ENCODE measurements around the gene SLCO3A1. TPM values are rescaled to one million over a fixed set of nuclear protein-coding genes. Genes with fewer than 3 reads are reported as not detected.
A peak's percentile ranks its signal among the peaks of the same experiment; 100 is the strongest.

SLCO3A1 gene
- total and polyA plus RNA-seq, 8 donors: 2.4 to 38.8 (median 7.7) TPM

DNA sequence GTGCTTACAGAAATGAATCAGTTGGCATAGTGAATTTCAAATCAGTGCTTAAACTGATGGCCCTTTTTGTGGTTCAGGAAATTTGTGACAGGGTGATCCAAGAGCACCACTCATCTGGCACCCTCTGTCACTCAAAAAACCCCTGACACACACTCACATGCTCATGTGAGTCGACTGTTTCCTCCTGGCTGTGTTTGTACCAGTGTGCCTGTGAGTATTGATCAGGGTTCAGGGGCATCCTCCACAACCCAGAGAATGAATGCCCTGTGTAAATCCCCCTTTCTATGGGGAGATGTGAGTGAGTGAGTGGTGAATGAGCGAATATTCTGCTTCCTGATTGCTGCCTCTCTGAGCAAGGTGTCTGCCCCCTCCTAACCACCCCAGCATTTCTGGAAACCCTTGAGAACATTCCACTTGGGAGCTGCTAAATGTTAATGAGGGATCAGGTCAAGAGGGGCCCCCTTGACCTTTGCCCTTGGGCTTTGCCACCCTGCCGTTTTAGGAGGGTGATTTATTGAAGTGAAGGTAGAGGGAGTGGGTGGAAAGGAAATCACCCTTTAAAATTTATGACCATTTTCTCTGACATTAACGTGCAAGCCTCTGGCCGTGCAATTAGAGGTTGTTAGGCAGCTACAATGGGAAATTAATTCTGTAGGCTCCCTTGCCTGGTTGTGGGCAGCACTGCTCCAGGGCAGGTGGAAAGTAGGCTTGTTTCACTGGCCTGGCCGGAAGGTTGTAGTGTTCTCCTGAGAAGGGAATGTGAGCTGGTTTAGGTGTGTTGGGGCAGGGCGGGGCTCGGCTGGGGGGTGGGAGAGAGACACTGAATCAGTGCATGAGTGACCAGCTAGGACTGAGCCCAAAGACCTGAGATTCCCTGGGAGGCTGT is 87.2 kb downstream of the SLCO3A1 start:
- TF ChIP-seq EP300 (IDR thresholded peaks at IDR 0.05): no peak
- no peak for TF ChIP-seq POLR2AphosphoS5 (IDR thresholded peaks at IDR 0.05)
- TF ChIP-seq, protein P1, sequence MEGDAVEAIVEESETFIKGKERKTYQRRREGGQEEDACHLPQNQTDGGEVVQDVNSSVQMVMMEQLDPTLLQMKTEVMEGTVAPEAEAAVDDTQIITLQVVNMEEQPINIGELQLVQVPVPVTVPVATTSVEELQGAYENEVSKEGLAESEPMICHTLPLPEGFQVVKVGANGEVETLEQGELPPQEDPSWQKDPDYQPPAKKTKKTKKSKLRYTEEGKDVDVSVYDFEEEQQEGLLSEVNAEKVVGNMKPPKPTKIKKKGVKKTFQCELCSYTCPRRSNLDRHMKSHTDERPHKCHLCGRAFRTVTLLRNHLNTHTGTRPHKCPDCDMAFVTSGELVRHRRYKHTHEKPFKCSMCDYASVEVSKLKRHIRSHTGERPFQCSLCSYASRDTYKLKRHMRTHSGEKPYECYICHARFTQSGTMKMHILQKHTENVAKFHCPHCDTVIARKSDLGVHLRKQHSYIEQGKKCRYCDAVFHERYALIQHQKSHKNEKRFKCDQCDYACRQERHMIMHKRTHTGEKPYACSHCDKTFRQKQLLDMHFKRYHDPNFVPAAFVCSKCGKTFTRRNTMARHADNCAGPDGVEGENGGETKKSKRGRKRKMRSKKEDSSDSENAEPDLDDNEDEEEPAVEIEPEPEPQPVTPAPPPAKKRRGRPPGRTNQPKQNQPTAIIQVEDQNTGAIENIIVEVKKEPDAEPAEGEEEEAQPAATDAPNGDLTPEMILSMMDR (IDR thresholded peaks at IDR 0.05): no peak
- TF ChIP-seq POLR2A (IDR thresholded peaks at IDR 0.05): no peak
- H3K9me3 ChIP-seq: no peaks in the 10 kb centered on the region
- intact Hi-C loops (cut with DNase I; ENCODE audit: low total_unique reads): loop anchor here (10.0 kb wide), 1 partner anchor 86 kb away; the partner anchor contains the start of gene SLCO3A1
- peaks cover 14 to 78% (median 42%) of the 10 kb centered on the region in 4 donors for H3K4me1 ChIP-seq
- 58 to 75% (median 66%) methylated on average over 7 to 8 of the region's 8 CpGs for WGBS, 5 donors
- H3K36me3 ChIP-seq: no peaks in the 10 kb centered on the region
- peak overlapping the region in 1 of 5 donors; percentile 23 for H3K27ac ChIP-seq
- no peak for DNase-seq
- H3K27me3 ChIP-seq: no peaks in the 10 kb centered on the region
- H3K4me3 ChIP-seq: no peak overlapping the region

DNA sequence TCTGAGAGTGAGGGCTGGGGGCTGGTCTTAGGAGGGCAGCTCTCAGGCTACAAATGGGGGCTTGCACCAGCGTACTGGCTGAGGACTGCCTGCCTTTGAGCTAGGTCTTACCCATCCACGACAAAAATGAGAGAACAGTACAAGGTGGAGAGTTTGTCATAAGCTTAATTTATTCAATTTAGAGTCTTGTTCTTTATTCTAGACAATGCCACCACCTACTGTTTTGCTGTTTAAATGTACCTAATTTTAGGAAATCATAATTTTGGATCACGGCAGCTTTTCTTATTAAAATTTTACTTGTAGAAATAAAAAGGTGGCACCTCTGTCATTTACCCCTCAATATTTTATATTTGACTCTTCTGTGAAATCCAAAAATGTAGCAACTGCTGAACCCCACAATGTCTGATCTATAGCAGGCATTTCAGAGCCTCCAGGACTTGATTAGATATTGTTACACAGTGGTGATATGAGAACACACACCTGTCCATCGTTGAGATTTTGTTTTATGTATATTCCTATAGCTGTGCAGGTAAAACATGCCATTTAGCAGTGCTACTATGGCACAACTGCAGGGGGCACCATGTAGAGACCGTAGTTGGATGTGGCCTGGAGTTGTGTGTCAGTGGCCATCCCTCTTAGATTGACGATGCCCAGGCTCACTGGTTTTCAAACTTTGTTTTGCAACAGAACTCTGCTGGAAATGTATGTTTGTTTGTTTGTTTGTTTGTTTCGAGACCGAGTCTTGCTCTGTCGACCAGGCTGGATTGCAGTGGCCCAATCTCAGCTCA is 88.6 kb downstream of the SLCO3A1 start:
- intact Hi-C loops (cut with DNase I; ENCODE audit: low total_unique reads): loop anchor here (10.0 kb wide), 1 partner anchor 87 kb away; the partner anchor contains the start of gene SLCO3A1
- Histone ChIP-seq H3K27ac (peak overlapping the region; percentile 35 to 77 (median 72)), H3K36me3 (no peaks in the 10 kb centered on the region), H3K27me3 (no peaks in the 10 kb centered on the region), H3K4me1 (peaks cover 14 to 80% (median 43%) of the 10 kb centered on the region in 4 donors), H3K4me3 (peak overlapping the region in 1 of 4 donors; percentile 7), H3K9me3 (no peaks in the 10 kb centered on the region)
- 73 to 81% (median 78%) methylated on average over 9 of the region's 9 CpGs for WGBS, 5 donors
- no peak for DNase-seq
- TF ChIP-seq, protein P1 (IDR thresholded peaks at IDR 0.05): no peak

DNA sequence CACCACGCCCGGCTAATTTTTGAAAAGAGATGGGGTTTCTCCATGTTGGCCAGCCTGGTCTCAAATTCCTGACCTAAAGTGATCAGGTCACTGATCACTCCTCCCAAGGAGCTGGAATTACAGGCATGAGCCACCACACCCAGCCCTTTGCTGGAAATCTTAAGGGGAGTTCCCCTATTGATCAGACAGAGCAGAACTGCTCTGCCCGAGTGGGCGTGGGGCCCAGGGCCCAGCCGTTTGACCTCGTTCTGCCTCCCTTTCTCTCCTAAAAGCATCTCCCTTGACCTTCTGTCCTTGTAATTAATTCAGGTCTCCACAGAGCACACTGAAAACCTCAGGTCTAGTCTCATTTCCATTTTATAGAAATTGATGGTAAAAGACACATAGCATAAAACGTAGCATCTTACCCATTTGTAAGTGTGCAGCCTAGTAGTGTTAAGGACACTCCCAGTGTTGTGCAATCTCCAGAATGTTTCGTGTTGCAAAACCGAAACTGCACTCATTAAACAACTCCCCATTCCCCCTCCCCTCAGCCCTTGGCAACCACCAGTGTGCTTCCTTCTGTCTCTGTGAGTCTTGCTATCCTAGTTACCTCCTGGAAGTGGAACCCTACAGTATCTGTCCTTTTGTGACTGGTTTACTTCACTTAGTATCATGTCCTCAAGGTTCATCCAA is 89.3 kb downstream of the SLCO3A1 start:
- intact Hi-C loops (cut with DNase I; ENCODE audit: low total_unique reads): loop anchor here (10.0 kb wide), 1 partner anchor 88 kb away; the partner anchor contains the start of gene SLCO3A1
- WGBS, 5 donors: 18 to 25% (median 24%) methylated on average over 9 of the region's 9 CpGs
- H3K27ac ChIP-seq: peak overlapping the region; percentile 35 to 77 (median 72)
- TF ChIP-seq EP300 (IDR thresholded peaks at IDR 0.05): no peak
- TF ChIP-seq POLR2AphosphoS5 (IDR thresholded peaks at IDR 0.05): peak; percentile 40 to 81 (median 76)
- no peak for TF ChIP-seq POLR2A (IDR thresholded peaks at IDR 0.05)
- TF ChIP-seq, protein P1 (IDR thresholded peaks at IDR 0.05): no peak
- peak overlapping the region in 1 of 4 donors; percentile 7 for H3K4me3 ChIP-seq
- H3K4me1 ChIP-seq: peaks cover 16 to 81% (median 47%) of the 10 kb centered on the region in 4 donors
- H3K27me3 ChIP-seq: no peaks in the 10 kb centered on the region
- DNase-seq: peak; percentile 72 to 95
- H3K36me3 ChIP-seq: no peaks in the 10 kb centered on the region
- no peaks in the 10 kb centered on the region for H3K9me3 ChIP-seq

DNA sequence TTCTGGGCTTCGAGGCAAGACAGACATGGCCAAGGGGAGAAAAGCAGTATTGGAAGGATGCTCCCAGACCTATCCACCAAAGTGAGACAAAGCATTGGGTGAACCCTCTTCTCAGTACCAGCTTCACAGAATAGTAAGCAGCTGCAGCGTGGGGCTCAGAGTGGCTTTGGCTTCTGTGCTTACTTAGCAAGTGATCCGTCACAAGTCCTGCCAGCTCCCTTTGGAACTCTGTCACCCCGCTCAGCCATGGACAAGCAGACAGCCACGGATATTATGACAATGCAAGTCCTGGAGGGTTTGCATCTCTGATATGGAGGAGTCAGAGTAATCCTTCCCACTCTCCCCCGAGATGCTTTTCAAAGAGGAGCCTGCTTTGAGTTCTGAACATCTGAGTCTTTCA is 90.8 kb downstream of the SLCO3A1 start:
- Histone ChIP-seq H3K4me1 (peaks cover 24 to 91% (median 58%) of the 10 kb centered on the region in 4 donors), H3K27me3 (no peaks in the 10 kb centered on the region), H3K27ac (peak overlapping the region in 1 of 5 donors; percentile 77), H3K36me3 (no peaks in the 10 kb centered on the region), H3K9me3 (no peaks in the 10 kb centered on the region), H3K4me3 (no peak overlapping the region)
- intact Hi-C loops (cut with DNase I; ENCODE audit: low total_unique reads): loop anchor here (10.0 kb wide), 1 partner anchor 90 kb away; the partner anchor contains the start of gene SLCO3A1
- TF ChIP-seq POLR2AphosphoS5 (IDR thresholded peaks at IDR 0.05): no peak
- TF ChIP-seq POLR2A (IDR thresholded peaks at IDR 0.05): no peak
- no peak for TF ChIP-seq EP300 (IDR thresholded peaks at IDR 0.05)
- TF ChIP-seq, protein P1 (IDR thresholded peaks at IDR 0.05): no peak
- 48 to 75% (median 66%) methylated on average over 5 to 6 of the region's 6 CpGs for WGBS, 5 donors
- DNase-seq: no peak
